DOHH2 (cell line): Measurements from ENCODE around the gene TSHZ2.

Experiments used
- H3F3A ChIP-seq: fragments of 200-600 bp; sonication (generic), shearing (Covaris generic); 2 replicates; pipeline ENCODE4 v1.6.0; 2016; ENCODE audit warnings: antibody characterized with exemption, mild to moderate bottlenecking; ENCODE audit not compliant: control insufficient read depth, insufficient read depth
- H3K27ac ChIP-seq: fragments of 200-600 bp; sonication (generic); 2 replicates; pipeline ENCODE4 v1.5.1; 2014; ENCODE audit warnings: low read depth, mild to moderate bottlenecking, low read length, moderate library complexity
- H3K27me3 ChIP-seq: fragments of 200-600 bp; sonication (generic); 2 replicates; pipeline ENCODE4 v1.6.1; 2014; ENCODE audit warnings: mild to moderate bottlenecking, low read length, mixed read lengths; ENCODE audit not compliant: control insufficient read depth
- H3K36me3 ChIP-seq: fragments of 200-600 bp; sonication (generic); 2 replicates; pipeline ENCODE4 v1.6.1; 2014; ENCODE audit warnings: mild to moderate bottlenecking, low read length, moderate library complexity, mixed read lengths; ENCODE audit not compliant: control insufficient read depth
- H3K4me1 ChIP-seq: fragments of 200-600 bp; sonication (generic); 2 replicates; pipeline ENCODE4 v1.6.1; 2014; ENCODE audit warnings: mild to moderate bottlenecking, low read length, mixed read lengths; ENCODE audit not compliant: control insufficient read depth
- H3K4me2 ChIP-seq: fragments of 200-600 bp; sonication (generic); 2 replicates; pipeline ENCODE4 v1.6.0; 2014; ENCODE audit warnings: mild to moderate bottlenecking, low read length, moderate library complexity
- H3K4me3 ChIP-seq: fragments of 200-600 bp; sonication (generic); 2 replicates; pipeline ENCODE4 v1.5.1; 2014; ENCODE audit warnings: mild to moderate bottlenecking, low read length, mixed read lengths
- H3K79me2 ChIP-seq: fragments of 200-600 bp; sonication (generic); 2 replicates; pipeline ENCODE4 v1.6.1; 2014; ENCODE audit warnings: mild to moderate bottlenecking, low read length, mixed read lengths; ENCODE audit not compliant: control insufficient read depth
- H3K9me2 ChIP-seq: fragments of 200-600 bp; sonication (generic); replicated peaks from 2 replicates; pipeline ENCODE4 v1.6.1; 2014; ENCODE audit warnings: mild to moderate bottlenecking, low read length, mixed read lengths; ENCODE audit not compliant: control insufficient read depth
- H3K9me3 ChIP-seq: fragments of 200-600 bp; sonication (generic); 2 replicates; pipeline ENCODE4 v1.6.1; 2014; ENCODE audit warnings: antibody characterized with exemption, low read length, mixed read lengths; ENCODE audit not compliant: control insufficient read depth, insufficient read depth
- H4K20me1 ChIP-seq: fragments of 200-600 bp; sonication (generic); 2 replicates; pipeline ENCODE4 v1.6.0; 2014; ENCODE audit warnings: low read depth, mild to moderate bottlenecking, antibody characterized with exemption, low read length, moderate library complexity; ENCODE audit not compliant: control insufficient read depth, insufficient read depth
- EZH2phosphoT487 ChIP-seq: fragments of 200-600 bp; sonication (generic); IDR thresholded peaks from 2 replicates; pipeline ENCODE4 v1.6.1; 2017; ENCODE audit warnings: borderline replicate concordance, mild to moderate bottlenecking, antibody characterized with exemption, low read length, moderate library complexity, mixed read lengths
- TF ChIP-seq, protein P1 (sequence below): fragments of 200-600 bp; sonication (generic); IDR thresholded peaks from one replicate; pipeline ENCODE4 v1.5.1; 2014; ENCODE audit warnings: antibody characterized with exemption, mild to moderate bottlenecking, low read depth, low read length; ENCODE audit not compliant: poor library complexity, severe bottlenecking

The TSHZ2 gene

GRCh38 chr20:53016534-53017042 is 44.4 kb downstream of the TSHZ2 start:
- no peak overlapping the region for H3K4me3 ChIP-seq
- H3K27me3 ChIP-seq: no peaks in the 10 kb centered on the region
- TF ChIP-seq EZH2phosphoT487: no peak
- TF ChIP-seq, protein P1, sequence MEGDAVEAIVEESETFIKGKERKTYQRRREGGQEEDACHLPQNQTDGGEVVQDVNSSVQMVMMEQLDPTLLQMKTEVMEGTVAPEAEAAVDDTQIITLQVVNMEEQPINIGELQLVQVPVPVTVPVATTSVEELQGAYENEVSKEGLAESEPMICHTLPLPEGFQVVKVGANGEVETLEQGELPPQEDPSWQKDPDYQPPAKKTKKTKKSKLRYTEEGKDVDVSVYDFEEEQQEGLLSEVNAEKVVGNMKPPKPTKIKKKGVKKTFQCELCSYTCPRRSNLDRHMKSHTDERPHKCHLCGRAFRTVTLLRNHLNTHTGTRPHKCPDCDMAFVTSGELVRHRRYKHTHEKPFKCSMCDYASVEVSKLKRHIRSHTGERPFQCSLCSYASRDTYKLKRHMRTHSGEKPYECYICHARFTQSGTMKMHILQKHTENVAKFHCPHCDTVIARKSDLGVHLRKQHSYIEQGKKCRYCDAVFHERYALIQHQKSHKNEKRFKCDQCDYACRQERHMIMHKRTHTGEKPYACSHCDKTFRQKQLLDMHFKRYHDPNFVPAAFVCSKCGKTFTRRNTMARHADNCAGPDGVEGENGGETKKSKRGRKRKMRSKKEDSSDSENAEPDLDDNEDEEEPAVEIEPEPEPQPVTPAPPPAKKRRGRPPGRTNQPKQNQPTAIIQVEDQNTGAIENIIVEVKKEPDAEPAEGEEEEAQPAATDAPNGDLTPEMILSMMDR: no peak
- H3K36me3 ChIP-seq: no peaks in the 10 kb centered on the region
- H3F3A ChIP-seq: no peaks in the 10 kb centered on the region
- no peaks in the 10 kb centered on the region for H3K79me2 ChIP-seq
- H3K9me3 ChIP-seq: peaks cover 20% of the 10 kb centered on the region
- no peaks in the 10 kb centered on the region for H3K9me2 ChIP-seq
- H4K20me1 ChIP-seq: no peaks in the 10 kb centered on the region
- no peak overlapping the region for H3K4me2 ChIP-seq
- peaks cover 36% of the 10 kb centered on the region for H3K4me1 ChIP-seq
- no peak overlapping the region for H3K27ac ChIP-seq

DNA sequence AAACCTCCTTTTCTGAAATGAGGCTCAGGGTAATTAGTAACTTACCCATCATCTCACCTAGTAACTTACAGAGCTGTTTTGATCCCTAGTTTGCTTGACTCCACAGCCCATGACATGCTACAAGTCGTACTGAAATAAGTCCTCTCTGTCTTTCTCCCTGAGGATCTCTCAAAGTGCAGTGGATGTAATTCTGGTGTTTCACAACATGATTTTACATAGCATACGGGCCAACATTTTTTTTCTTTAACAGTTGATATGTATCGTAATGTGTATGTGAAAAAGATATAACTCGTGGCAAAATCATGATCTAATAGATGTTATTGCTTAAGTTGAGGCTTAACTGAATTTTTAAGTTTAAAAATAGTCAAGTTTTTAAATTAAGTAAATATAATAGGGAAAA is 45.0 kb downstream of the TSHZ2 start:
- no peak overlapping the region for H3K4me2 ChIP-seq
- H4K20me1 ChIP-seq: no peaks in the 10 kb centered on the region
- no peaks in the 10 kb centered on the region for H3K79me2 ChIP-seq
- no peaks in the 10 kb centered on the region for H3F3A ChIP-seq
- no peaks in the 10 kb centered on the region for H3K9me2 ChIP-seq
- H3K4me3 ChIP-seq: no peak overlapping the region
- no peaks in the 10 kb centered on the region for H3K36me3 ChIP-seq
- H3K27me3 ChIP-seq: no peaks in the 10 kb centered on the region
- peaks cover 42% of the 10 kb centered on the region for H3K4me1 ChIP-seq
- peaks cover 20% of the 10 kb centered on the region for H3K9me3 ChIP-seq
- no peak for TF ChIP-seq EZH2phosphoT487
- TF ChIP-seq, protein P1: no peak
- H3K27ac ChIP-seq: no peak overlapping the region

DNA sequence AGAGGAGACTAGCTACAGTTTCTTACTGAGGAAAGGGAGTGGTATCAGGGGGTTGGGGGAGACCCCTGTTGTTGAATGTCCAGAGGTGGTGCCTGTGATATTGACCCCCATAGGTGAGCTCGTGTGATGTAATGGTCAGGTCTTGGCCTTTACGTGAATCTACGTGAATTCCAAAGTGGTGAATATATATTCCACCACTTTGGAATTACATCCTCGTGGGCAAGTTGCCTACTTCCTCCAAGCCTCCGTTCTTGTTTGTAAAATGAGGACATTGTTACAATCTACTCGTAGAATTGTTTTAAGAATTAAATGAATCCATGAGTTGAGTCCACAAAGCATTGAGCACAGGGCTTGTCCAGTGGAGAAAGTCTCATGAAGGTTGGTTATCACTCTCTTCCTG is 47.3 kb downstream of the TSHZ2 start:
- H3K27me3 ChIP-seq: no peaks in the 10 kb centered on the region
- H3K4me2 ChIP-seq: no peak overlapping the region
- H3K9me2 ChIP-seq: no peaks in the 10 kb centered on the region
- TF ChIP-seq, protein P1: no peak
- no peak for TF ChIP-seq EZH2phosphoT487
- H3K27ac ChIP-seq: no peak overlapping the region
- no peaks in the 10 kb centered on the region for H3K79me2 ChIP-seq
- no peaks in the 10 kb centered on the region for H3F3A ChIP-seq
- H4K20me1 ChIP-seq: no peaks in the 10 kb centered on the region
- no peak overlapping the region for H3K4me3 ChIP-seq
- H3K36me3 ChIP-seq: no peaks in the 10 kb centered on the region
- H3K9me3 ChIP-seq: peaks cover 12% of the 10 kb centered on the region
- H3K4me1 ChIP-seq: peaks cover 26% of the 10 kb centered on the region

DNA sequence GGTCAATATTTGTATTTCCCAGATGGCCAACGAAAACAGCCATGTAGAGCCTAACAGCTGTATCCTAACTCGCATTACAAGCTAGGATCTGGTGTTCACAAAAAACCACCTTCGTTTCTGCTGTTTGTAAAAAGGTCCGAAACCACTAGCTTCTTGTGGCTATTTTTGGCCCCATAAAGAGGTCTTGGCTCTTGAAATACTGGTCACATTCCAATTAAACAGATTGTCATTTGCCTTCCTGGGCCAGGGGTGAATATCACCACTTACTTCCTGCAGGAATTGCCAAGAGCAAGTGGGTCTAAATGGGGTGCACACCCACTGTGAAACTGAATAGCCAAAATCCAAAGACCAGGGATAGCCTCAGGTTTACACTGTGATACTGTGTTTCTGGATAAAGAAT is 48.2 kb downstream of the TSHZ2 start:
- Histone ChIP-seq H3K79me2 (no peaks in the 10 kb centered on the region), H3K9me3 (0 out of 2 replicates have a peak, but pooled peaks cover 4% of the 10 kb centered on the region)

More for the DNA sequence above, 48.2 kb downstream of the TSHZ2 start:
- no peaks in the 10 kb centered on the region for H3F3A ChIP-seq
- H3K4me3 ChIP-seq: no peak overlapping the region
- H3K27ac ChIP-seq: no peak overlapping the region
- no peaks in the 10 kb centered on the region for H3K9me2 ChIP-seq
- H3K4me2 ChIP-seq: no peak overlapping the region
- TF ChIP-seq, protein P1: no peak
- TF ChIP-seq EZH2phosphoT487: no peak
- H3K4me1 ChIP-seq: peaks cover 26% of the 10 kb centered on the region
- H3K36me3 ChIP-seq: no peaks in the 10 kb centered on the region
- no peaks in the 10 kb centered on the region for H3K27me3 ChIP-seq
- H4K20me1 ChIP-seq: no peaks in the 10 kb centered on the region
